ENCODE data around the gene SRPRA.

- TF ChIP-seq CTCF (IDR thresholded peaks at IDR 0.05) (no peak), EZH2 (IDR thresholded peaks at IDR 0.05; ENCODE audit: borderline replicate concordance, insufficient read depth, low read depth, low read length, poor library complexity, severe bottlenecking) (no peak)
Measured at GRCh38 chr11:126268361-126268707, 361 bp downstream of the SRPRA start.

Measured in B cell (primary cell).